Activated CD8-positive, alpha-beta memory T cell treated with anti-CD3 and anti-CD28 coated beads, Interleukin-2, amount 50 U/mL, for 4 hours (primary cell): ENCODE results near the gene TRIM28.

ENCODE experiments used
- DNase-seq: peaks from one replicate; pipeline ENCODE4 v3.0.0-alpha.2; 2020

The TRIM28 gene

DNA sequence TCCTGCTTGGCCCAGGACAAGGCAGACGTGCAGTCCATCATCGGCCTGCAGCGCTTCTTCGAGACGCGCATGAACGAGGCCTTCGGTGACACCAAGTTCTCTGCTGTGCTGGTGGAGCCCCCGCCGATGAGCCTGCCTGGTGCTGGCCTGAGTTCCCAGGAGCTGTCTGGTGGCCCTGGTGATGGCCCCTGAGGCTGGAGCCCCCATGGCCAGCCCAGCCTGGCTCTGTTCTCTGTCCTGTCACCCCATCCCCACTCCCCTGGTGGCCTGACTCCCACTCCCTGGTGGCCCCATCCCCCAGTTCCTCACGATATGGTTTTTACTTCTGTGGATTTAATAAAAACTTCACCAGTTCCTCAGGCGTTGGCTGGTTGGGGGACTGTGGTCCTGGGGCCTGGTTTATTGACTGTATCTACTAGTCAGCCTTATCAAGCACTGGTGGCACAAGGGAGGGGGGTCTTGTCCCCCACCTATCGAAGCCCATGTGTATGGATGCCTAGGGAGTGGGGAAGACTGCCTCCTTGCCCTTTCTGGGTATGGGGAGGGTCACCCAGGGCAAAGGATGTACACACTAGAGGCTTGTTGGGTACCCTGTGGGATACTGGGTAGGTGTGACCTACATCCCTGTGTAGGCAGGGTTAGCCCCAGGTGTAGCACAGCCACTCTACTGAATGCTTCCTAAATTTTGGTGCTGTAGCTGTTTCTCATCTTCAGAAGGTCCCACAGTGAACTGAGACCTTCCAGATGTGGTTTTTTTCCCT is 6.7 kb downstream of the TRIM28 start:
- no peak for DNase-seq

DNA sequence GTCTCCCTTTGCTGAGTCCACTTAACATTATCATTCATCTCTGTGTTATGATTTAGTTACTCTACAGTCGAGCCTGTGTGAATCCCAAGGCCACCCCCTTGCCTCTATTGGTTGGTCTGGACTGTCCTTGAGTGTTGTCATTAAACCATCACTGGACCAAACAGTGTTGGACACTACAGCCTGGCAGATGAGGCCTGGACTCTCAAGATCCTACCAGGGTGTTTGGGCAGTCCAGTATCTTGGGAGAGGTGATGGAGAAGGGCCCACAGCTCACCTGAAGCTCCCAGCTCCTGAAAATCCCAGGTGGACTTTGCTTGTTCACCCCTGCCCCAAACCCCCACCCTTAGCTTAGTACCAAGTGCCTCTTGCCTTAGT is 7.2 kb downstream of the TRIM28 start:
- DNase-seq, result no peak

DNA sequence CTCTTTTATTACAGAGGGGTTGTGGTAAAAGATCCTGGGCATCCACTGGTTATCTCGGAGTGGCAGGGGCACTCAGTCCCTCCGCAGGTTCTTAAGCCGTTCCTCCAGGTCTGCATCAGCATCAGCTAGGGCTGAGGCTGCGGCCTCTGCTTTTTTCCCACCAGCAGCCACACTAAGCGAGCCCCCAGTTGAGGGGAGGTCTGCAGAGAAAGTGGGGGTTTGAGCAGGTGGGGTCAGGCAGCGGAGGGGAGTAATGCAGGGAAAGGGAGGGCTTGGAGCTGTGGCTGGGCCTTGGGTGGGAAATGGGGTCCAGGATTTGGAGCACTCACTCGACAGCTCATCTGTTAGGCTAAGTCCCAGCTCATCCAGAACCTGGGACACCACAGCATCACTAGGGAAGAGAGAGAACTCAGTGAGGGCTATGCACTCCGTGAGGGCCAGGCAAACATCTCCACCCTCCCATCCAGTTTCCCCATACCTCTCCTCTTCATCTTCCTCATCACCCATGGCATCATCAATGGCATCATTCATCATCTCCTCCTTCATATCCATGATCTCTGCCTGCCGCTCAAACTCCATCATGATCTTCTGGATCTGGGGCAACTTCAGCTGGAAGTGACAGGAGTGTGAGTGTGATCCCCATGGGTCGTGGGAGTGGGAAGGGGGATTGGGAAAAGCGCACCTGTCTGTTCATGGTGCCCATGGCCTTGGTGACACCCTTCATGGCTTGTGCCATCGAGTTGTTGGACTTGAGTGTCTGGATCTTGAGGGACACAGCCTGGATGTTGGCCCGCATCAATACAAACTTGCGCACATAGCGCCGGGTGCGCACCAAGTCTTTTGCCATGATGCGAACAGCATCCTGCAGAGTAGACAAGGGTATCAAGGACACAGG is 8.0 kb downstream of the TRIM28 start:
- DNase-seq, result no peak

DNA sequence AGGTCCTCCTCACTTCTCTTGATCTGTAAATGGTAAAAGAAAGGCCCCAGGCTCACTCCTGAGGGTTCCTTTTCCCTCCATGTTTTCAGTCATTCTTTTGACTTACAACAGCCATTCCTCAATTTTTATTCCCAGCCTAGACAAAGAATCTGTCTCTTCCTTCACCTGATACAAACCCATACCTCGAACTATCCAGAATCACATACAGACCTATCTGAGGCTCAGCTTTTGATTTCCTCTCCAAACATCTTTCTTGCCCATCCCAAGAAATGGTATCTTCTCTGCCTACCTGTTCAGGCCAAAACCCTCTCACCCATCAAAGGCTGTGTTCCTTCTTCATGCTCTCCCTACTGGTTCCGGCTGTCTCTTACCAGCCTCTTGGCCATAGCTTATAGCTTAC is 8.8 kb downstream of the TRIM28 start:
- DNase-seq, result no peak

DNA sequence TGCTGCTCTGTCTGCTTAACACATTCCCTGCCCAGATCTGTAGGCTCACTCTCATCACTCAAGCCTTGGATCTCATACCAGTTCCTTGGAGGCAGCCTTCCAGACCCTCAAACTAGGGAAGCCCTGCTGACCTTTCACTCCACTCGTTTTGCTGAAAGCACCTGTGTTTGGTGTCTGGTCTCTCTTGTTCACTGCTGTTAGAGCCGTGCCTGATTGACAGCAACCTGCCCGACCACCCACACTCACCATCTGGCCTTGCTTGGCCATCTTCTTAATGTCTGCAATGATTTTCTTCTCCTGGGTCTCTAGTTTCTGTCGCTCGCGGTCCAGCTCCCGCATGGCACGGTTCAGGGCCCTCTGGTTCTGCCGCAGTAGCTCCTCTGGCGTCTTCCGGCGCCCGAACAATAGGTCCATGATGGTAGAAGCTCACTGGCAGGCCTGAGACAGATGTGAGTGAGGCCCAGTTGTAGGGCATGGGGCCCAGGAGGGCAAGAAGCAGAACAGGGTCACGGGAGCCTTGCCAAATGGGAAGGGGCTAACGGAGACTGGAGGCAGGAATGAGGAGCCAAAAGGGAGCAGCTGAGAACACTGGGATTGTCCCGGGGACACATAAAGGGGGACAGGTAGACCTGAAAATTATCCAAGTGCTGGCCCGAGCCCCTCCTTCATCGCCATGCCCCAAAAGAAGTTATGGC is 10.1 kb downstream of the TRIM28 start:
- DNase-seq, result no peak

DNA sequence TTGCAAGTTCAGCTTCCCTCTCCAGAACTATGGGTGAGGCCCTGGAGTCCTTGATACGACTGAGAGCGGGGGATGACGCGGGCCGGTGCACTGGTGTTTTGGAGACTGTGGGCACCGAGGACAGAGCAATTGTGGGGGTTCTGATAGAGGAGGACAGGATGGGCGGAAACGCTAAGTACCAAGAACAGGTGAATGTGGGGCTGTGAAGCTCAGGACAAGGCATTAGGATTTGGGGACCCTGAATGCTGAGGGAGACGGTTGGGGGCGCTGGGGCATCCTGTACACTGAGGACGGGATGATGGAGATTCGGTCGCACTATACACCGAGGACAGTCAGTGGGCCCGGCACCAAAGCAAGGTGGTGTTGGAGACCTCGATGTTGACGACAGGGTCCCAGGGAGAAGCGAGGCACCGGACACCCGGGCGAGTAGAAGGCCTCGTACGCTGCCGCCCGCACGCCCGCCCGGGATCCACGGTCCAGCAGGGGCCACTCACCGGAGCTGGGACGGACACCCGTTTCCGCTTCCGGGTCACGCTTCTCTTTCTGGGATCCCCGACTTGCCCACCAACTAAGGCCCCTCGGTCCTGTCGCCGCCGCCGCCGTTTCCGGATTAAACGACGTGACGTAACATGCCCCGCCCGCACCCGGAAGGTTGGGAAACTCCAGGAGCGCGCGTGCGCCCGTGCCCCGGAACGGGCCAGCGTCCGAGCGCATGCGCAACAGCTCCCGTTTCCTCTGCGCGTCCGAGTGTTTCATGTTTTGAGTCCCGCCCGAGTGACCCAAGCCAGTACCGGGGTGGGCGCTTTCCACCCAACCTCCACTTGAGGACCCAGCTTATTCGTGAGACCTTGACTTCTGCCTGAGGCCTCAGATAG is 10.9 kb downstream of the TRIM28 start, which contains the start of gene CHMP2A:
TSS of gene CHMP2A (minus strand) at position 612 of the 875 bp plus-strand sequence. CDS start 893 bp downstream, outside the sequence.
- peak; percentile 98 for DNase-seq

DNA sequence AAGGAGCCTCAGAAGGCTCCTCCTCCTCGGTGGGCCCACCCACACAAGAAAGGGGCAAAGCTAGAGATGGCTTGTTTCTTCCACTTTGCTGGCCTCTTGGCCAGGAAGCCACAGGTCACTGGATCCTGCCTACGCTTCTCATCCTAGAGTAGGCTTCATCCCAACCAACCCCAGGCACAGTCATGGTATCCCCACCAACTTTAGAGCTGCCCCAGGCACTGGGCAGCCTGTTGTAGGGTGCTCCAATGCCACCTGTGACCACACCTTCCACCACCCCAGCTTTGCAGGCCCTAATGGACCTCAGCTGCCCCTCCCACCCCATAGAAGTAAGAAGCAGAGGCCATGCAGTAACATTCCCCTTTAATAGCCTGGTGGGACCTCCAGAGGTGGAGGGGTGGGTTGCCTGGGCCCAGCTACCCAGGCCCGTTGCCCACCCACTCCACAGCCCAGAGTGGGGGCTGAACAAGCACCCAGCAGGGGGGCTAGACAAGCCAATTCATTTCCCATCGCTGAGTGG is 11.6 kb downstream of the TRIM28 start:
- no peak for DNase-seq

DNA sequence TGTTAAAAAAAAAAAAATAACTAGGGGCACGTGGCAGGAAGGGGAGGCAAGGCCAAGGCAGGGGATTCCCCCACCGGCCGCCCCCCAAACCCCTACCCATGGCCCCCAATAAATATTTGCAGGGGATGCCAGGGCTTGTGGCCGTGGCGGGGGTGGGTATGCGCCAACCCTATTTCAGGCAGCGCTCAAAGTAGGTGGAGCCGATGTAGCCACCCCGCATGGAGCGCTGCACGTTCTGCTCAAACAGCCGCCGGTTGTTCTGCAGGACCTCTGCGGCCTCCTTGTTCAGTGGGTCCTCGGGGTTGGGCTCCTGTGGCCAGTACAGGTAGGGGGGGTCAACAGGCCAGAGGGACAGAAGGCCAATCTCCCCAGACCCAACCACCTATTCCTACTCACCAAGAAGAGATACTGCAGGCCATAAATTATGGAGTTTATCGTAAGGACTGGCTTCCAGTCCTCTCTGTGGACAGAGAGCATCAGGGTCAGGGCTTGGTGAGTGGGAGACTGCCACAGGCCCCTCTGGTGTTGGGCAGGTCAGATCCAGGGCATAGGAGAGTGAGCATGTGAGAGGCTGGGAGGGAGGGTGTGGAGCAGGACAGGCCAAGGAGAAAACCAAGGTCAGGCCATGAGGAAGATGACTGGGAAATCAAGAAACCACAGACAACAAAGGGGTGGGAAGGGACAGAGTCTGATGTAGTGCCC is 12.2 kb downstream of the TRIM28 start:
- no peak for DNase-seq

DNA sequence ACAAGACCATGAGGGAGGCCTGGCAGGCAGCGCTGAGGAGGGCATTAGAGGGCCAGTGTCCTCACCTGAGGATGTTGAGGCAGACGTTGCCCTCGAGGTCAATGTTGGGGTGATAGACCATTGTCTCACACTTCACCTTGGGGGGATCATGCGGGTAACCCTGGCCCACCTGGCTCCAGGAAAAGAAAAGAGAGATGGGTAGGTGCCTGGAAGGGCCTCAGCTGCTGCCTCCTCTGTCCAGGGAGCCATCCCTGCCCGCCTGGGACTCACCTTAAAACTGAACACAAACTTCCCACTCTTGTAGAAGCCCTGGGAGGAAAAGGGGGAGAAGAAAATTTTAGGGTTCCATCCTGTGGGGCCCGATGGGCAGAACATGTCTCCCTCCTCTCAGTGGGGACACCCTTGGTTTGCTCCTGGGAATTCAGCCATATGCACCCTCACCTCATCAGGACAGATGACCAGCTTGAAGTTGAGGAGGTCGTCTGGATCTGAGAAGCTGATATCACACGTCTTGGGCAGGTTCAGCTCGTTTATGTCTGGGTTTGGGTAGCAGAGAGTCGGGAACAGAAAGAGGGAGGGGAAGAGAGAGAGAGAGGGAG is 12.9 kb downstream of the TRIM28 start:
- no peak for DNase-seq

DNA sequence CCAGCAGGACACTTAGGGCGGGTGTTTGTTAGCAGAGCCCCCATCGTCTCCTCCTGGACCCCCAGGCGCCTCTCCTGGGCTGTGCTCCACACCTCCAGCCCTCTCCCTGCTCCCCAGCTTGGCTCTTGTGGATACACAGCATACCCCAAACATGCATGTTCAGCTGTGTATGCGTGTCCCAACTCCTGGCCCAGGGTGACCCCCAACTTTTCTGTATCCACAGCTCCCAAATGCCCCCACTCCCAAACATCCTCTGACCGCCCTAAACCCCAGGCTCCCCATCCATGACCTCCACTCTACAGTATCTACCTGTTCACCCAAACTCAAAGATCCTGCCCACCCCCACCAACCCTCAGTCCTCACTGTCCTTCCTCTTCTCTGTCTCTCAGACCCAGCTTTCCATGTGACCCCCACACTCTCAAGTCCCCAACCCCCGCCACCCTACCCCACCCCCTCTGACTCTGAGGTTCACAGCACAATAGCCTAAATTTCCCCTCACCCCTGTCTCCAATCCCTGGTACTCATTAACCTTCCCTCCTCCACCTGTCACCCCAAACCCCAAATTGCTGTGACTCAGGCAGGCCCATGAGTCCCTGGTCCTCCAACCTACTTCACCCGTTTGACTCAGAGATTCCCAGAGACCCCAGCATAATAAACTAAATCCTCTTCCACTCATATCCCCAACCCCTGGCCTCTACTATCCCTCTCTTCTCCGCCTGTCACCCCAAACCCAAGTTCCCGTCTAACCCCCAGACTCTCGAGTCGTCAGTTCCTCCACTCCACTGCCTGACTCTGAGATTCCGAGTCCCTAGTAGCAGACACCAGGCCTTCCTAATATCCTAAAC is 13.6 kb downstream of the TRIM28 start:
- no peak for DNase-seq

DNA sequence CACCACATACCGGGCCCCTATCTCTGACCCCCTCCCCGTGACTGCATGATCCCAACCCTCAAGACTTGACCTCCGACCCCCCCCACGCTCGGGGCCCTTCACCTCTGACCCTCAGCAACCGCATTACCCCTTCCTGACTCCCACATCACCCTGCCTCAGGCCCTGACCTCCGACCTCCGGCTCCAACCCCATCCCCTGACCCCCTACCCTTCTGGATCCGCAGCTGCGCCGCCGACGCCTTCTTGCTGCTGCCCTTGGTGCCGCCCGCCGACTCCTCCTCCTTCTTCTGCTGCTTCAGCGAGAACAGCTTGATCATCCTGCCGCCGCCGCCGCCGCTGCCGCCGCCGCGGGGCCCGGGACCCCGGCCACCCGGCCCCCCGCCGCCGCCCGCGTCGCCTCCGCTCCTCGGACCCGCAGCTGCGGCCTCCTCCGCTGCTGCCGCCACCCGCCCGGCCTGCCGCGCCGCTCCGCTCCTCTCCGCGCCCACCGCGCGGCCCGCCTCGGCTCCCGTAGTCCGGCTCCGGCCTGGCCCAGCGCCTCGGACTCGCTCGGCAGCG is 14.3 kb downstream of the TRIM28 start, which contains the start of gene UBE2M:
TSS of gene UBE2M (minus strand) at position 546 of the 557 bp plus-strand sequence. CDS start at position 316, 230 bp downstream.
- peak; percentile 51 for DNase-seq

DNA sequence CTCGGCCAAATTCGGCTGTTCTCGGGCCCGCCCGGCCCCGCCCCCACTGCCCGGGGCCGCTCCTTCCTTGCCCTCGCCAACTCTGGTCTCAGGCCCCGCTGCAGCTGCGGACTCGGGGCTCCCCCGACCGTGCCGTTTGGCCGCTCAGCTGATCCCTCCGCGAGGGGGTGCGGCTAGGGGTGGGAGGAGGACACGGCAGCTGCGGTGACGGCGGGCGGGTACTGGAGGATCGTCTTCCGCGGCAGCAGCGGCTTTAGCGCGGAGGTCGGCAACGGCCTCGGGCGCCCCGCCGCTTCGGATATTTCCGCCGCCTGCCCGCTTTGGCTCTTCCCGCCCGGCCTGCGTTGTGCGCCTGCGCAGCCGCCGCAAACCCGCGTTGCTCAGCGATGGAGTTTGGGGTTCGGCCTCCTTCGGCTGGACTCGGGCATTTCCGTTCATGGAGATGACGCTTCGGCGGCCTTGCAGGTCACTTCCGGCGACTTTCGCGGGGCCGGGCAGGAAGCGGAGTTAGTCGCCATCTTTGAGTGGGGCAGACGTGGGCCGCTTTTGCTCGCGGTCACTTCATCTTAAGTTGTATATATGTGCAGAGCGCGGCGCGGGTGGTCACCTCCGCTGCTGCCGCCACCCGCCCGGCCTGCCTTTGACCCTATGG is 14.9 kb downstream of the TRIM28 start:
- peak; percentile 99 for DNase-seq

DNA sequence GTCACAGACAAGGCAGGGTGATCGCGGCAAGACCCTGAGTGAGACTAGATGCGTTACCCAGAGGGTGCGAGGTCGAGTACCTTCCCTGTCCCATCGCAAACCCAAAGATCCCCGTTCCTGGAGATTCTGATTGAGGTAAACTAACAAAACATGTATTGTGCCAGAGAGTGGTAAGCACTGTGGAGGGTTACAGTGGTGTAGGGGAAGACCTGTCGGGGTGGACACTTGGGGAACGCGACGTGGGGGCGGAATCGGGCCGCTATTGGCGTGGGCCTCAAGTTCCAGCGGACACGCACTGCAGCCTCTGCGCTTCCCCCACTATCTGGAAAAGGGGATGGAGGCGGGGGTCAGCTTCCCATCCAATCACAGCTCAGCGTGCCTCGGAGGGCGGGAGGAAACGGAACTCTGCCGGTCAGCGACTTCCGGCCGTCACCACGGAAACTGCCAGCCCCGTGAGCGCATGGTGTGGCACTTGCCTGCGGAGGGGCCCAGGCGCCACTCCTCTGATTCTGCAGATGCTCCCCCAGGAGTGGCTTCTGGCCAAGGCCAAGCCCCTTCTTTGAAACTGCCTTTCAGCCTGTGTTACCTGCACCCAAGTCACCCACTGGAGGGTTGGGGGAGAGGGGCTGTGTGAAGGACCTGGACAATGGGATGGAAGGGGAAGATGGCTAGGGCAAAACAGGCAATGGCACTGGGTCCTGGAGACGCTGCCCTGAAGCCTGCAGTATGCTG is 15.6 kb downstream of the TRIM28 start:
- peak; percentile 56 for DNase-seq

DNA sequence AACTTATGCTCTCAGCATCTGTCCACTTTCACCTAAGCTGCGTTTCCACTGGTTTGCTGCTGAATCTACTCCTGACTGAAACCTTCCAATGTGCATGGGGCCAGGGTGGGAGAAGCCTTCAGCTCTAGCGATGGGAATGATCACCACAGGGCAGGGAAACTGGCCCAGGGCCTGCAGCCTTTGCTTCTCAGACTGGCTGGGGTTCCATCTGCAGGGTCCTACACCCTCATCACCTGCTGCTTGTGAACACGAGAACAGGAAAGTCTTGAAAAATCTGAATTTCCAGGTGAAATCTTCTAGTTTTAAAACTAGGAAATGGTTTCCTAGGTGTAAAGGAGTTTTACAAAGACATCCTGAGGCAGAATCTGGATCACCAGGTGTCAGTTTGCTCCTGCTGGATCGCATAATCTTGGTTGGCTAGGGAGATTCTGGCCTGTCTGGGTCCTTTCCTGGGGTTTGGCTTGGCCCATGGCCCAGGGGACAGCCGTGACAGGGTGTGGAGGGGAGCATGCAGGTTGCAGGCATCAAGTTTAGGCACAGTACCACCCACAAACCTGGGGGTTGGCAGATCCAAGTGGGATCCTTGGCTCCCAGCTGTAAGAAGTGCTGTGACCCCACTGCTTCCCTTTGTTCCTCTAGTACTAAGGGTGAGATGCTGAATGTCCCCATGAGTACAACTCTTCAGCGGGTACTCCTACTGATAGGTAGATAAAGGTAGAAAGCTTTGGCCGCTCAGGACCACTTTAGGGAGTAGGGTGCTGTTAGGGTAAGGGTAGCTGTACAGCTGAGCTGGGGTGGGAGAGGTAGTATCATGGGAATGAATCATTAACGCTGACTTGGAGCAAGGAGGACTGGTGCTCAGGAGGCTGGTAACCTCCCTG is 16.4 kb downstream of the TRIM28 start:
- no peak for DNase-seq

DNA sequence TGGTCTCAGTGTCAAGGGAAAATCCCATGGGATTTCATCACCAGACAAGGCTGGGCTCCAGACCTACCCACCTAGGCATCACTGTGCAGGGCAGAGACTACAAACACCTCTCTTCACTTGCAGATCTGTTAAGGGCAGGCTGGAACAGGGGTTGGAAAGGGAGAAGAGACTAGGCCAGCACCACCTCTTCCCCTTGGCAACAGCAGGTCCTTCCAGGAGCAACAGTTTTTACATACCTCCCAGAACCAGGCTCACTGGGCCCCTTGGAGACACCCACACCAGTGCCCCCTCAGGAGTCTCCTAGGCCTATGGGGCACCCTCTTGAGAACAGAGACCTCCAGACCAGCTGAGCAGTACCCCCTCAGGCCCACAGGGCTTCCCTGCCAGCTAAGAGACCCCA is 17.1 kb downstream of the TRIM28 start:
- no peak for DNase-seq

DNA sequence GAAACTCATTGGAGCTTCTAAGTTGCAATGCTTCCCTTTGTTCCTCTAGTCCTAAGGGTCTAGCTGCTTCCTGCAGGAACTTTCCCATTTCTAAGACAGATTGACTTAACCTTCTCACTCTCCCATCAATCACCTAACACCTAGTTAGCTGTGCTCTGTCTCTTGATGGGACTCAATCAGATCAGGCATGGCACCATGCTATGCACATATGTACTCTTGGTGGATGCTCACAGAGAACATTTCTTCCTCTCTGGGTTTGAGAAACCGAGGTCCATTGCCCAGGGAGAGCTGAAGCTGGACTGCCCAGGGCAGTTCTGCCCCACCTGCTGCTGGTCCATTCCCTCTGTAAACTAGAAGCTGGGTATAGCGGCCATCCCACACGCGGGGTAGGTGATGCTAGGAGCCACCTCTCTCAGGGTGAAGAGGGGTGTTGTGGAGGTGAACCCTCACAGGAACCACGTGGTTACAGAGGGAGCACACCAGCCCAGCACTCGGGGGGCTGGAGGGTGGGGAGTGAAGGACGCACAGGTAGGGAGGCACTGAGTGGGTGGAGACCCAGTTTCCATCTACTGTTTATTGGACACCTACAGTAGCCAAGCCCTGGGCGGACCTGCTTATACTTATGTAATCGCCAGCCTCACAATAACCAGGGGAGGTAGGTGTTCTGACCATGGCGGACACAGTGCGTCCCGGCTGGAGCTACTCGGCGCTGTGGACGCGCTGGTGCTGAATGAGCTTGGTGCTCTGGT is 17.7 kb downstream of the TRIM28 start:
- DNase-seq, result no peak
